Stimulated activated CD4-positive, alpha-beta T cell treated with anti-CD3 and anti-CD28 coated beads, Interleukin-12 subunit alpha, Interleukin-12 subunit beta, amount 100 ng/mL, for 48 hours (primary cell): ENCODE results near the gene RHEB.

Experiments
- DNase-seq, 3 donors: peaks; one replicate each; pipeline ENCODE4 v3.0.0-alpha.2; 2020; ENCODE audit warnings: low read depth in 2 of 3, low spot score in 1 of 3

RHEB gene

GRCh38 chr7:151433721-151434400 is 85.8 kb downstream of the RHEB start:
- no peak for DNase-seq

- peak in 2 of 3 donors; percentile 45 to 52 for DNase-seq
Observed at GRCh38 chr7:151432658-151433521, 86.8 kb downstream of the RHEB start.

GRCh38 chr7:151431768-151432311 is 87.9 kb downstream of the RHEB start:
- no peak for DNase-seq

- no peak for DNase-seq
Observed at GRCh38 chr7:151431281-151431767, 88.4 kb downstream of the RHEB start.

GRCh38 chr7:151430391-151431205 is 89.1 kb downstream of the RHEB start:
- DNase-seq: no peak

GRCh38 chr7:151429560-151430331 is 89.9 kb downstream of the RHEB start:
- DNase-seq: peak in 1 of 3 donors; percentile 27

GRCh38 chr7:151429237-151429559 is 90.5 kb downstream of the RHEB start:
- no peak for DNase-seq

- no peak for DNase-seq
Observed at GRCh38 chr7:151428378-151429236, 91.1 kb downstream of the RHEB start.

GRCh38 chr7:151427705-151428377 is 91.9 kb downstream of the RHEB start:
- no peak for DNase-seq

GRCh38 chr7:151426904-151427704 is 92.6 kb downstream of the RHEB start:
- no peak for DNase-seq

- DNase-seq: no peak
Observed at GRCh38 chr7:151426441-151426903, 93.2 kb downstream of the RHEB start.

GRCh38 chr7:151425670-151426440 is 93.8 kb downstream of the RHEB start:
- DNase-seq: no peak

GRCh38 chr7:151424799-151425198 is 94.9 kb downstream of the RHEB start:
- no peak for DNase-seq

GRCh38 chr7:151423936-151424335 is 95.8 kb downstream of the RHEB start:
- DNase-seq: no peak

GRCh38 chr7:151423226-151423625 is 96.5 kb downstream of the RHEB start:
- no peak for DNase-seq

GRCh38 chr7:151422212-151422611 is 97.5 kb downstream of the RHEB start:
- no peak for DNase-seq

GRCh38 chr7:151420144-151420543 is 99.6 kb downstream of the RHEB start:
- DNase-seq: no peak
